GM19351 (cell line): Measurements from ENCODE around the gene MAN1A1.

Source experiments
- ATAC-seq: cut with Tn5 transposase; IDR thresholded peaks from one replicate; pipeline ENCODE4 v1.9.1; 2021; ENCODE audit warnings: mild to moderate bottlenecking, moderate library complexity; ENCODE audit not compliant: unreplicated experiment

Gene MAN1A1

GRCh38 chr6:119346936-119347335 is 2.6 kb downstream of the MAN1A1 start:
- no peak for ATAC-seq

DNA sequence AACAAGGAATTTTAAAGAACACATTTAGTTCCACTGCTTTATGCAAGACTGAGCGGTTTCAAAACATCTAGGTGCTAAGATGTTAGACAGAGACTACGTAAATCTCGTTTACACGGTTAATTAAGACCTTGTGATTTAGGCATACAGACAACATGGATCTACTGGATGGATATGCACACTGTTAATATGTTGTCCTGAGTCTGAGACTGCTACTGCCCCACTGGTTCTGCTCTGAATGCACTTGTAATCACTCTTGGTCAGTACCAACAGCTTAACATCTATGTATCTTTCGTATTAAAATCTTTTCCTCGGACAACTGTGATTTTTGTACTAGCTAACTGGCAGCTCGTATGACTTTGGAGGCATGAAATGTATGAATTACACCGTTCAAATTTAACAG is 3.1 kb downstream of the MAN1A1 start:
- no peak for ATAC-seq

GRCh38 chr6:119345114-119345513 is 4.4 kb downstream of the MAN1A1 start:
- ATAC-seq = no peak

DNA sequence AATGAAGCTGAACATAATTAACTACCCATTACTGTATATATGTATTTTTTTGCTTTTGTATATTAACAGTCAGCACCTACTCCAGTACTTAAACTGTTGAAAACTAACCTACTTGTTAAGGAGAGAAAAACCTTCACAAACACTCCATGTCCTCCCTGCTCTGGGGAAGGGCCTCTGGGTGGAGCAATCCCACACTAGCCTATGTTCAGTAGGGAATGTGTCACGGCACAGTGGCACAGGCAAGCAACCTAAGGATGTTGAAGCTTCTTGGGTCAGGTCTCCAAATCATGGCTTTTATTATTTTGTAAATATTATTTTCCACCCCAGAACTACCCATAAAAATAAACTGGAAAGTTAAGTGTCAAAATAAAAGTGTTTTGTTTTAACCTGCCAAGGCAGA is 5.3 kb downstream of the MAN1A1 start:
- ATAC-seq = no peak

- no peak for ATAC-seq
These were observed 5.9 kb downstream of the MAN1A1 start for GRCh38 chr6:119343573-119344146.

DNA sequence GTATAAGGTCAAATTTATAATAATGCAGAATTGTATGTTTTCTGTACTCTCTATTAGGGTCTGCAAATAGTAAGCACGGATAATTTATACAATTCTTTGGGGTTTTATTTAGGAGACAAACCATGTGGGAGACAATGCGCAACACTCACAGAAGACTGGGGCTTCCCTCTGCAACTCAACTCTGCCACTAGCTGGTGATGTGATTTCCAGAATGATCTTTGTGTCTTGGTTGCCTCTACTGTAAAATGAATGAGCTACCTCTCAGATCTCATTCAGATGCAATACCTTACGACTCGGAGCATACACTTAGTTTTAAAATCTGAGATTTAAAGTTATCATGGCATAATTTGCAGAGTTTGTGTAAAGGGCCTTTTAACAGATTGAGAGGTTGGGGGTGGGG is 6.4 kb downstream of the MAN1A1 start:
- no peak for ATAC-seq

- ATAC-seq = no peak
These were observed 7.1 kb downstream of the MAN1A1 start for GRCh38 chr6:119342430-119342829.

DNA sequence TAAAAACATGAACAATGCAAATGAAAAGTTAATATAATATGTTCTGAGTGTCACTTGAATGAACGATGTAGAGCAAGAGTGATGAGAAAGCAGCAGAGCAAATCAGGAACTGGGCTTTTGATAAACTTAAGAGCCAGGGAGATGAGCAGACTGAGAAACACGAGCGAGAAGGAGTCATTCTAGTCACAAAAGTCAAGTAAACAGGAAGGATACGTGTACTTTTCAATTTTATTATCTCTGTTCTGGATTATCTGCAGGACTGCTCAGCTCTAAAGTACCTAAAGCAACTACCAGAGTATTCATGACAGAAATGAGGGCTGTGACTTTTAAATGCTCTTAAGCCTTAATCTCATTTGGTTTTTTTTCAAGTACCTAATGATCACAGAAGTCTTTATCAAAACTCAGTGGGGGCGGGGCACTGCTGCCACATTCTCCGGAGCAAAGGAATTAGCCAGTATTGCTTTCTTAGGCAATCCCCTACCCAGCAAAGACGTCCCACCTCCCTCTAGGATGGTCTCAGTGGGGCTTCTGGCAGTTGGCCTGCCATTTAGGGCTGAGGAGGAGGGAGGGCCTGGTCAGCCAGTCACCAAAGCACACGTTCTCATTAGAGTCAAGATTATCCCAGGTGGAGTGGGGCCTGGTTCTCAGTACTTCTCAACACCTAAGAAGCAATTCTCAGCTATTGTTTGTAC is 8.6 kb downstream of the MAN1A1 start:
- ATAC-seq = no peak

DNA sequence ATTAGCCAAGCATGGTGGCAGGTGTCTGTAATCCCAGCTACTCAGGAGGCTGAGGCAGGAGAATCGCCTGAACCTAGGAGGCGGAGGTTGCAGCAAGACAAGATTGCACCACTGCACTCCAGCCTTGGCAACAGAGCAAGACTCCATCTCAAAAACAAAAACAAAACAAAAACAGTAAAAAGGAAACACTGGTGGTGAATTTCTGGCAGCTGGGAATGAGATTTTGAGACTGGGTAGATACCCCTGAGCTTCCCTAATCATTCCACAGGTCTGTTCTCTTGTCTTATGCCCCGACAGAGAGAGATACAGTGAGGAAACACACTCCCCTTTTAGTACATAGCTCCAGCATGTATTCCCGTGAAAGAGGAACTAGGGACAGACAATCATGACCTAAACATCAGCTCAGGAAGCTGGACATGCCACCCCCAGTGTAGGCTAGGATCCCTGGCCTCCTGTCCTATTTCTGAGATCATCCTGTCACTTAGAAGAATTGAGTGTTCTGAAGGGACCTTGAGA is 9.6 kb downstream of the MAN1A1 start:
- no peak for ATAC-seq

- no peak for ATAC-seq
These were observed 11.8 kb downstream of the MAN1A1 start for GRCh38 chr6:119337762-119338161.

DNA sequence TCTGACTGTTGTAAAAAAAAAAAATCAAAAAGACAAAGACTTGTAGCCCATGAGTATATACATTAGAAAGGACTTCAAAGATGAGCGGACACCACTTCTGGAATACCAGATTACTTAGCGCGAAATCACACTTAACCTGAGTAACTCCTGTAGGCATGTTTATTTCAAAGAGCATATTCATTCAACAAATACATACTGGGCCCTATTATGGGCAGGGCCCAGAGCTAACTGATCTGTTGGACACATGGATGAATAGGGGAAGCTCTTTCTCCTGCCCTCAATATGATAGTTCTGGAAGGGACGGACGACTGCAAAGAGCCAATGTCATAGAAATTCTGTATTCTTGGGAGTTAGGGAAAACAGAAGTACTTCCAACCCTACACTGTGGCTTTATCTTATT is 12.3 kb downstream of the MAN1A1 start:
- no peak for ATAC-seq

DNA sequence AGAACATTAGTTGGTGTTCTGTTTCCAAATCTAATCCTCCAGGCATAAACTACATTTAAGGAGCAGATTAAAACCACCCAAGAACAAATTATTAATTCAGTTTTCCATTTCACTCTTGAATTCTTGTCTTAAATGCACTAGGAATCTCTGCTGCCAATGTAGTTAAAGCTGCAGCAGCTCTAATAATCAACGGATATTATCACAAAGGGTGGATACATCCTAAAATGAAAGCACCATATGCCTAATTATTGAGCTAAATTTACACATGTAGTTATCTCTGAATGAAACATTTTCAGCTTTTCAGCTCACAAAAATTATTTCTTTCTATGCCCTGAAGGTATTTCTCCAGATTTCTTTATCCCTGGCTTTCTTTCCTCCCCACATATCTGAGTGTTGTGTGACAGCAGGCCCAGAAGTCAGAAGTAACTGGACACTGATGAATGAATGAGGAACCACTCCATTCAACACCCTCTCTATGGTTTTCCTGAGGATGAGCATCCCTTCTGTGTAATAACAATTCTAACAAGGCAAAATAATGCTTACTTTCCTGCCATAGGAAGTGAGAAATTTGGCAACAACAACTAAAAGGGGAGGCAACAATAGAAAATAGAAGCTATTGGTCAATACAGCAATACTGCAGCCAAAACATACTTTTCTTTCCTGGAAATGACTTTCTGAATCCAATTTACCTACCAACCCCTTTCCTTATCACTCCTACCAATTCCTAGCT is 14.9 kb downstream of the MAN1A1 start:
- no peak for ATAC-seq

DNA sequence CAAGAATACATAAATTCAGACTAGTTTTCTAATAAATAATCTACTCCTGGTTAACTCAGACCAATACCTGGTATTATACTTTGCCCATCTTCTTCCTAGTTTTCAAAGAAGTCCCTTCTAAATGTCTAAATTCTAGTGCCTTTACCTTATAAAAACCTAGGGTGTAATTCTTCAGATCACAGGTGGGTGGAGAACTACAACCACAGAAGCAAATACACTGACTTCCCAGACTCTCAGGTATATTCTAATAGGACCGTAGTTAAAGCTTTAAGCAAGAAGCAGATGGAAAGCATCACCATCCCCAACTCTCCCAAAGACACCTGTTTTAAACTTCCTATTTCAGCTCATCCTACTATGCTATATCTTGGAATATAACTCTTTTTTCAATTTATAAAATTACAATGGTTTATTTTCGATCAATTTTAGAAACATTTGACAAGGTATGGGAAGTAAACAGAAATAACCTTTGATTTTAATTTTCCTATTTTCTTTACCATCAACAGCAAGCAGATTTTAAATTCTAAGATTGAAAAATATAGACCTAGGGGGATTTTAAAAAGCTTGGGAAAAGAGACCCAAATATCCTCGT is 15.8 kb downstream of the MAN1A1 start:
- peak; percentile 78 for ATAC-seq

GRCh38 chr6:119333063-119333609 is 16.4 kb downstream of the MAN1A1 start:
- no peak for ATAC-seq

- ATAC-seq = no peak
These were observed 17.8 kb downstream of the MAN1A1 start for GRCh38 chr6:119331663-119332286.

DNA sequence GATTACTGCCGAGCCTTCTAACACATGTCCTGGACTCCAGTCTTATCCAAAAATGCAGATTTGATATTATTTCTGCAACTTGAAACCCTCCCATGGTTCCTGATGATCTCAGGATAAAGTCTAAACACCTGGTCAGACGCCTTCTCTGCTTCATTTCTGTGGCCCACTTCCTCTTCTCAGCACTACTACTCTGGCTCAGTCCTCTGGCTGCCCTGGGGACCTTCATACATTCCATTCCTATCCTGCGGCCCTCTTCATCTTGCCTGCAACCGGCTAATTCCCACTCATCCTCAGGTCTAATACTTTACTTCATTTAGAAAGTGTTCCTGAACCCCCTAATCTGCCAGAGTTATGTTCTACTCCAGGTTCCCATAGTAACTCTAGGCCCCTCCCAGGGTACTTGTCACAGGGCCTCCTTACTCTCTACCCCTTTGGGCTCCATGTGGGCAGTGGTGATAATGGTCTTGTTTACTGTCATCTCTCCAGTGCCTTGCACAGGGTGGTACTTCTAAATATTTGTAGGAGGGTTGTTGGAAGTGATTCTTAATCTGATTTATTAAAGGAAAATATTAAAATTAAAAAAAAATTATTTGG is 18.9 kb downstream of the MAN1A1 start:
- peak; percentile 40 for ATAC-seq

DNA sequence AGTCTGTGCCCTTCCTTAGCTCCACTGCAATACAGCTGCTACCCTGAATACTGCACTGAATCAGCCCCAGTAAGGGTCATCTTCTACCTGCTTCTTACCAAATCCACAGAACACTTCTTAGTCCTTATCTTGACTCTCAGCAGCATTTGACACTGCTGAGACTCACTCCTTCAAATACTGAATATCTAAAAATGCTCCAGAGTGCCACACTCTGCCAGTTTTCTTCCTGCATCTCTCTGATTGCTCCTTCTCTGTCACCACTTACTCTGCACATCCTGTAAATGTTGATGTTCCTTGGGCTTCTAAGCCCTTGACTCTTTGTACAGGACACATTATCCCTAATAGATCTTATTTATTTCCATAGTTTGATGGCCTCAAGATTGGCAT is 19.8 kb downstream of the MAN1A1 start:
- no peak for ATAC-seq

GRCh38 chr6:119328892-119329793 is 20.4 kb downstream of the MAN1A1 start:
- no peak for ATAC-seq

GRCh38 chr6:119328254-119328653 is 21.3 kb downstream of the MAN1A1 start:
- ATAC-seq = no peak

- ATAC-seq = no peak
These were observed 21.8 kb downstream of the MAN1A1 start for GRCh38 chr6:119327810-119328209.
